ENCODE measurements around the gene SENP1.

SENP1 gene

DNA sequence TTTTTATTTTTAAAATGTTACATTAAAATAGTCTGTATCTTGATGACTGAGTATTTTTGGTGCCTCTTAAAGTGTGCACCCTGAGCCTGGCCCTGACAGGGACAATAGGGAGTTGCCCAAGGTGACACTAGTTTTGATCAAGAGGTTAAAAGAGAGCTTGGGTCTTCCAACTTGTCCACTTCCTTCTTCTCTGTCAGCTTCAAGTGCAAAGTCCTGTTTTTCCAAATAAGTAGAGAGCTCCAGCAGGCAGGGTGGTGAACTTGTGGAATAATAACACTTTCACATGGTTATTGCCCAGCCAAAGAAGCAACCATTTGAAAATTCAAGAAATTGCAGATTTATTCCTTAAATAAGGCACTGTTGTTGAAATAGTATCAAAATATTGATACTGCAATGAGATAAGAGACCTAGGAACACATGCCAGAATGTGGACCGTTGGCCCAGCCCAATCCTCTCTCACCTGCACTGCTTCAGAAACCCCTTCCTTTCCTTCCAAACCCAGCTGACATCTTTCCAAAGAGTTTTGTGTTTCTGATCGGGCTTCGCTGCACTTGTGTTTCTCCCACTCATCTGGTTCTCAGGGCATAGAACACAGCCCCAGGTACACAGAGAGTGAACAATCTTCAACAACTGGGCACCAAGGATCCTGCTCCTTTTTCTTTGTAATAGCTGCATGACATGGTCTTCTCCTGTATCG is 87.8 kb downstream of the SENP1 start:
- H3K4me1 ChIP-seq (ENCODE audit: control insufficient read depth, insufficient read depth, low read length, poor library complexity, severe bottlenecking) = peaks cover 8% of the 10 kb centered on the region
- no peaks in the 10 kb centered on the region for H3K36me3 ChIP-seq (ENCODE audit: control insufficient read depth, insufficient read depth, low read length)
- no peaks in the 10 kb centered on the region for H3K9me3 ChIP-seq (ENCODE audit: control insufficient read depth, low read length)
- 89 to 90% methylated on average over 4 of the region's 4 CpGs for WGBS, 2 experiments (ENCODE audit: insufficient coverage in 2 of 2)
- no peak overlapping the region for H3K27ac ChIP-seq (ENCODE audit: low read depth, low read length, severe bottlenecking)
- no peak overlapping the region for H3K4me3 ChIP-seq (ENCODE audit: extremely low read depth, insufficient read depth, low read length, poor library complexity, severe bottlenecking)

GRCh38 chr12:48017496-48017895 is 88.4 kb downstream of the SENP1 start:
- no peak overlapping the region for H3K4me3 ChIP-seq (ENCODE audit: extremely low read depth, insufficient read depth, low read length, poor library complexity, severe bottlenecking)
- no peaks in the 10 kb centered on the region for H3K36me3 ChIP-seq (ENCODE audit: control insufficient read depth, insufficient read depth, low read length)
- H3K27ac ChIP-seq (ENCODE audit: low read depth, low read length, severe bottlenecking) = no peak overlapping the region
- no peaks in the 10 kb centered on the region for H3K9me3 ChIP-seq (ENCODE audit: control insufficient read depth, low read length)
- peaks cover 8% of the 10 kb centered on the region for H3K4me1 ChIP-seq (ENCODE audit: control insufficient read depth, insufficient read depth, low read length, poor library complexity, severe bottlenecking)
- WGBS, 2 experiments (ENCODE audit: insufficient coverage in 2 of 2) = 70 to 71% methylated on average over 2 to 3 of the region's 5 CpGs

DNA sequence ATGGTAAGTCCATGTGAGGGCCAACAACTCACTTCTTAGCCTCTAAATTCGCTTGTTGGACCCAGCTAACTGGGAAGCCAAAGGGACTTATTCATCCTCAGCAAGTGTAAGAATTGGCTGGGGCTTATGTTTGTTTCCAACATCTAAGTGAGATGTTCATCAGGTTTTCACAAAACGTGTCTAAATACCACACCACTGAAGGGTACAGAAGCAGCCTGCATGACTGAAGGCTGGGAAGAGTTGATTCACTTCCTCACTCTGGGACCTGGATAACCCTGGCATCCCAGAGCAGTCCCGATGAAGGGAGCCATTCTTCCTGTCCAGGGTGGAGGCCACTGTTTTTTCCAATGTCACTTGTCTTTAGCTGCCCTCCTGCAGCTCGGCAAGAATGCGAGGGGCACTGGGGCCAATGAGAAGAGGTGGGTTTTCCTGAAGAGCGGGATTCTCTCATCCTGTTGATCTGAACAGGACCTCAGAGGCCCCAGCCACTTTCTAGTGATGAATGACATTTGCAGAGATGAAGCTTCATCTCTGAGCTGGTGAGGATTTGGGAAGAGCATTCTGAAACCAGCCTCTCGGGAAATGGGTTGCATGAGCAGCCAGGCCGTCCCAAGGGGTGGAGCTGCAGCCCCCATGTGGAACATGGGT is 89.4 kb downstream of the SENP1 start:
- Histone ChIP-seq H3K9me3 (ENCODE audit: control insufficient read depth, low read length) (no peaks in the 10 kb centered on the region), H3K36me3 (ENCODE audit: control insufficient read depth, insufficient read depth, low read length) (no peaks in the 10 kb centered on the region), H3K4me3 (ENCODE audit: extremely low read depth, insufficient read depth, low read length, poor library complexity, severe bottlenecking) (no peak overlapping the region), H3K4me1 (ENCODE audit: control insufficient read depth, insufficient read depth, low read length, poor library complexity, severe bottlenecking) (peaks cover 6% of the 10 kb centered on the region), H3K27ac (ENCODE audit: low read depth, low read length, severe bottlenecking) (no peak overlapping the region)
- WGBS, 2 experiments (ENCODE audit: insufficient coverage in 2 of 2) = 48 to 63% methylated on average over 6 to 7 of the region's 8 CpGs

- Histone ChIP-seq H3K4me1 (ENCODE audit: control insufficient read depth, insufficient read depth, low read length, poor library complexity, severe bottlenecking) (peaks cover 2% of the 10 kb centered on the region), H3K4me3 (ENCODE audit: extremely low read depth, insufficient read depth, low read length, poor library complexity, severe bottlenecking) (no peak overlapping the region), H3K27ac (ENCODE audit: low read depth, low read length, severe bottlenecking) (no peak overlapping the region), H3K9me3 (ENCODE audit: control insufficient read depth, low read length) (no peaks in the 10 kb centered on the region), H3K36me3 (ENCODE audit: control insufficient read depth, insufficient read depth, low read length) (no peaks in the 10 kb centered on the region)
- whole genome bisulfite sequencing, 2 experiments (ENCODE audit: insufficient coverage in 2 of 2) = 80 to 87% methylated on average over 3 to 4 of the region's 7 CpGs
These were observed 89.9 kb downstream of the SENP1 start for GRCh38 chr12:48015954-48016353.

- Histone ChIP-seq H3K4me3 (ENCODE audit: extremely low read depth, insufficient read depth, low read length, poor library complexity, severe bottlenecking) (no peak overlapping the region), H3K27ac (ENCODE audit: low read depth, low read length, severe bottlenecking) (no peak overlapping the region), H3K36me3 (ENCODE audit: control insufficient read depth, insufficient read depth, low read length) (no peaks in the 10 kb centered on the region), H3K9me3 (ENCODE audit: control insufficient read depth, low read length) (no peaks in the 10 kb centered on the region), H3K4me1 (ENCODE audit: control insufficient read depth, insufficient read depth, low read length, poor library complexity, severe bottlenecking) (peaks cover 2% of the 10 kb centered on the region)
- WGBS, 2 experiments (ENCODE audit: insufficient coverage in 2 of 2) = no CpG with 5 or more reads among the region's 1 CpG
These were observed 90.8 kb downstream of the SENP1 start for GRCh38 chr12:48015129-48015528.

DNA sequence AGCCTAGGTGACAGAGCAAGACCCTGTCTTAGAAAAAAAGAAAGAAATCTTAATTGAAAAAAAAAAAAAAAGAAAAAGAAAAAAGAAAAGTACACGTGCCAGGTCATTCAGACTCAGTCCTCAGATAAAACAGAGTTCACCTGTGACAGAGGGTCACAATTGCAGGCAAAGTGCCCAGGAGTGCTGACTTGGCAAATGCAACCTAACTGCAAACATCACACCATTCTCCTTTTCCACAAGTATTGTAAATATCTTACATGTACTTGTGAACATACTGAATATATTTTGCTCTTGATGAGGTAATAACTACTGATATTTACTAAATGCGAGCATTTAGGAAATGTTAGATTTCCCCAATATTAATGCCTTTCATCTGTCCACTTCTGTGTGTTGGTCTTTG is 92.6 kb downstream of the SENP1 start:
- WGBS, 2 experiments (ENCODE audit: insufficient coverage in 2 of 2) = no CpG with 5 or more reads among the region's 2 CpGs
- H3K4me3 ChIP-seq (ENCODE audit: extremely low read depth, insufficient read depth, low read length, poor library complexity, severe bottlenecking) = no peak overlapping the region

DNA sequence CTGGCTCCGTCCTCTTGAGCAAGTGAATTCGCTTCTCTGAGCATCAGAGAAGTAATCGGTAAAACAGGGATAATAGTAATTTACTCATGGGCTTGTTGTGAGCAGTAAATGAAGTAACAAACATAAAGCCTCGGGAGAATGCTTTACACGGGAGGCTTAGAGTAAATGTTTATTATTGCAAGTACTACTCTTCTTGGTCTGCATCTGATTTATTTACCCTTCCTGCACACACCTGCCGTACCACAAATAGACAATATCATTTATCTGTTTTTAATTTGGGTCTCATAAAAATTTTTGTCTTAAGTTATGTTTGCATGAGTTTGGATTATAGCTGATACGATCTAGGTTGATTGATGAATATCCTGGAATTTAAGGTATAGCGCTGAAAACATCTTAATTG is 93.8 kb downstream of the SENP1 start:
- Histone ChIP-seq H3K27ac (ENCODE audit: low read depth, low read length, severe bottlenecking) (no peak overlapping the region), H3K36me3 (ENCODE audit: control insufficient read depth, insufficient read depth, low read length) (no peaks in the 10 kb centered on the region), H3K4me3 (ENCODE audit: extremely low read depth, insufficient read depth, low read length, poor library complexity, severe bottlenecking) (no peak overlapping the region), H3K4me1 (ENCODE audit: control insufficient read depth, insufficient read depth, low read length, poor library complexity, severe bottlenecking) (peaks cover 2% of the 10 kb centered on the region), H3K9me3 (ENCODE audit: control insufficient read depth, low read length) (no peaks in the 10 kb centered on the region)
- WGBS, 2 experiments (ENCODE audit: insufficient coverage in 2 of 2) = 84 to 85% methylated on average over 3 to 4 of the region's 8 CpGs

More for the DNA sequence above, 92.6 kb downstream of the SENP1 start:
- H3K9me3 ChIP-seq (ENCODE audit: control insufficient read depth, low read length) = no peaks in the 10 kb centered on the region
- no peak overlapping the region for H3K27ac ChIP-seq (ENCODE audit: low read depth, low read length, severe bottlenecking)
- H3K4me1 ChIP-seq (ENCODE audit: control insufficient read depth, insufficient read depth, low read length, poor library complexity, severe bottlenecking) = peaks cover 2% of the 10 kb centered on the region
- no peaks in the 10 kb centered on the region for H3K36me3 ChIP-seq (ENCODE audit: control insufficient read depth, insufficient read depth, low read length)

GRCh38 chr12:48010366-48010970 is 95.4 kb downstream of the SENP1 start:
- H3K9me3 ChIP-seq (ENCODE audit: control insufficient read depth, low read length) = no peaks in the 10 kb centered on the region
- no peaks in the 10 kb centered on the region for H3K36me3 ChIP-seq (ENCODE audit: control insufficient read depth, insufficient read depth, low read length)
- no peak overlapping the region for H3K4me3 ChIP-seq (ENCODE audit: extremely low read depth, insufficient read depth, low read length, poor library complexity, severe bottlenecking)
- no peaks in the 10 kb centered on the region for H3K4me1 ChIP-seq (ENCODE audit: control insufficient read depth, insufficient read depth, low read length, poor library complexity, severe bottlenecking)
- H3K27ac ChIP-seq (ENCODE audit: low read depth, low read length, severe bottlenecking) = no peak overlapping the region
- WGBS, 2 experiments (ENCODE audit: insufficient coverage in 2 of 2) = 43 to 44% methylated on average over 6 to 7 of the region's 7 CpGs

DNA sequence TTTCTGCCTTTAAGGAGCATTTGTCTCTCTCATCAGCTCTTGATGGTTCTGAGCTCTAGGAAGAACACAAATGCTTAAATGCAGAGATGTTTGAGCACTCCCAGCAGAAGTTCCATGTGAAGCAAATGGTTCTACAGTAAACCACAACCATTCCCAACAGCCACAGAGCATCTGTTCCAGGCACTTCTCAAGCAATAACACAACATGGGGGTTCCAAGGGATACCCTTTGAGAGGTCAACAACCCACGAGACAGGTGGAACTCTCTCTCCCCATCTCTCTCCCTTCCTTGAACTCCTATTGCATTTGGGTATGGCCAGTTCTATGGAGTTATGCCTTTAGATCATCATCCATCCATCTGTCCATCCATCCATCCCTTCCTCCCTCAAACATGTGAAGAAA is 96.4 kb downstream of the SENP1 start:
- 100% methylated on average over 1 of the region's 1 CpG; no CpG with 5 or more reads in 1 of the 2 experiments for WGBS, 2 experiments (ENCODE audit: insufficient coverage in 2 of 2)
- H3K4me1 ChIP-seq (ENCODE audit: control insufficient read depth, insufficient read depth, low read length, poor library complexity, severe bottlenecking) = peaks cover 6% of the 10 kb centered on the region

GRCh38 chr12:48008950-48009349 is 96.9 kb downstream of the SENP1 start:
- WGBS, 2 experiments (ENCODE audit: insufficient coverage in 2 of 2) = 30 to 40% methylated on average over 1 of the region's 4 CpGs
- Histone ChIP-seq H3K27ac (ENCODE audit: low read depth, low read length, severe bottlenecking) (no peak overlapping the region), H3K4me1 (ENCODE audit: control insufficient read depth, insufficient read depth, low read length, poor library complexity, severe bottlenecking) (peaks cover 7% of the 10 kb centered on the region), H3K9me3 (ENCODE audit: control insufficient read depth, low read length) (no peaks in the 10 kb centered on the region), H3K4me3 (ENCODE audit: extremely low read depth, insufficient read depth, low read length, poor library complexity, severe bottlenecking) (no peak overlapping the region), H3K36me3 (ENCODE audit: control insufficient read depth, insufficient read depth, low read length) (no peaks in the 10 kb centered on the region)

More for the DNA sequence above, 96.4 kb downstream of the SENP1 start:
- Histone ChIP-seq H3K27ac (ENCODE audit: low read depth, low read length, severe bottlenecking) (no peak overlapping the region), H3K4me3 (ENCODE audit: extremely low read depth, insufficient read depth, low read length, poor library complexity, severe bottlenecking) (no peak overlapping the region), H3K9me3 (ENCODE audit: control insufficient read depth, low read length) (no peaks in the 10 kb centered on the region), H3K36me3 (ENCODE audit: control insufficient read depth, insufficient read depth, low read length) (no peaks in the 10 kb centered on the region)

GRCh38 chr12:48008349-48008748 is 97.5 kb downstream of the SENP1 start:
- 10 to 21% methylated on average over 2 of the region's 2 CpGs for WGBS, 2 experiments (ENCODE audit: insufficient coverage in 2 of 2)
- Histone ChIP-seq H3K9me3 (ENCODE audit: control insufficient read depth, low read length) (no peaks in the 10 kb centered on the region), H3K36me3 (ENCODE audit: control insufficient read depth, insufficient read depth, low read length) (no peaks in the 10 kb centered on the region), H3K4me1 (ENCODE audit: control insufficient read depth, insufficient read depth, low read length, poor library complexity, severe bottlenecking) (peaks cover 13% of the 10 kb centered on the region), H3K4me3 (ENCODE audit: extremely low read depth, insufficient read depth, low read length, poor library complexity, severe bottlenecking) (no peak overlapping the region), H3K27ac (ENCODE audit: low read depth, low read length, severe bottlenecking) (no peak overlapping the region)
